ENCODE data around the gene STRN4.

Gene STRN4

GRCh38 chr19:46719629-46720502 is 26.4 kb downstream of the STRN4 start:
- no peak overlapping the region for H3K4me2 ChIP-seq (ENCODE audit: low read length, poor library complexity, severe bottlenecking)
- no peak overlapping the region for H2AK5ac ChIP-seq (ENCODE audit: low read length, severe bottlenecking)
- no peak overlapping the region for H3K4ac ChIP-seq (ENCODE audit: low read depth in 1 of 2, low read length in 2 of 2)
- peaks cover 26% of the 10 kb centered on the region for H3K4me1 ChIP-seq (ENCODE audit: control insufficient read depth, insufficient read depth, low read depth, low read length)
- H3K4me3 ChIP-seq (ENCODE audit: insufficient read depth in 1 of 2, low read depth in 1 of 2, low read length in 2 of 2): no peak overlapping the region
- no peak overlapping the region for H2AFZ ChIP-seq (ENCODE audit: low read depth, low read length)
- no peak overlapping the region for H3K27ac ChIP-seq (ENCODE audit: low read length, poor library complexity, severe bottlenecking)
- peaks cover 49 to 71% of the 10 kb centered on the region in 2 experiments for H3K36me3 ChIP-seq (ENCODE audit: control insufficient read depth in 1 of 2, insufficient read depth in 2 of 2, low read depth in 1 of 2, low read length in 2 of 2)
- no peak overlapping the region for H3K14ac ChIP-seq (ENCODE audit: low read length in 2 of 2)
- H3K18ac ChIP-seq (ENCODE audit: low read depth in 1 of 2, low read length in 2 of 2): no peak overlapping the region
- peaks cover 40% of the 10 kb centered on the region for H3K79me1 ChIP-seq (replicated peaks; ENCODE audit: low read length, poor library complexity, severe bottlenecking)
- DNase-seq: no peak
- H2BK12ac ChIP-seq (ENCODE audit: low read length in 2 of 2): no peak overlapping the region
- H4K91ac ChIP-seq (ENCODE audit: low read length): no peak overlapping the region
- H2BK120ac ChIP-seq (ENCODE audit: low read depth, low read length): no peak overlapping the region
- no peaks in the 10 kb centered on the region for H3K9me3 ChIP-seq (ENCODE audit: control insufficient read depth, low read length)
- WGBS: 94% methylated on average over 23 of the region's 25 CpGs
- H4K8ac ChIP-seq (ENCODE audit: low read length): no peak overlapping the region
- H3K9ac ChIP-seq (ENCODE audit: low read length): no peak overlapping the region
- no peaks in the 10 kb centered on the region for H3K27me3 ChIP-seq (ENCODE audit: control insufficient read depth in 1 of 2, insufficient read depth in 1 of 2, low read length in 2 of 2)
- no peak overlapping the region for H2BK15ac ChIP-seq (ENCODE audit: low read depth, poor library complexity, severe bottlenecking)
- no peak overlapping the region for H2BK5ac ChIP-seq (ENCODE audit: low read depth, low read length, poor library complexity, severe bottlenecking)
- H3K23ac ChIP-seq (ENCODE audit: low read length in 2 of 2): no peak overlapping the region

- Histone ChIP-seq H4K8ac (ENCODE audit: low read length) (no peak overlapping the region), H3K14ac (ENCODE audit: low read length in 2 of 2) (no peak overlapping the region), H3K4me2 (ENCODE audit: low read length, poor library complexity, severe bottlenecking) (no peak overlapping the region), H3K4me1 (ENCODE audit: control insufficient read depth, insufficient read depth, low read depth, low read length) (peaks cover 22% of the 10 kb centered on the region), H2AFZ (ENCODE audit: low read depth, low read length) (no peak overlapping the region), H3K27ac (ENCODE audit: low read length, poor library complexity, severe bottlenecking) (no peak overlapping the region), H3K18ac (ENCODE audit: low read depth in 1 of 2, low read length in 2 of 2) (no peak overlapping the region), H2AK5ac (ENCODE audit: low read length, severe bottlenecking) (no peak overlapping the region), H3K4me3 (ENCODE audit: insufficient read depth in 1 of 2, low read depth in 1 of 2, low read length in 2 of 2) (no peak overlapping the region), H3K9ac (ENCODE audit: low read length) (no peak overlapping the region), H3K36me3 (ENCODE audit: control insufficient read depth in 1 of 2, insufficient read depth in 2 of 2, low read depth in 1 of 2, low read length in 2 of 2) (peaks cover 41 to 63% of the 10 kb centered on the region in 2 experiments), H2BK5ac (ENCODE audit: low read depth, low read length, poor library complexity, severe bottlenecking) (no peak overlapping the region), H2BK15ac (ENCODE audit: low read depth, poor library complexity, severe bottlenecking) (no peak overlapping the region), H3K9me3 (ENCODE audit: control insufficient read depth, low read length) (no peaks in the 10 kb centered on the region), H2BK120ac (ENCODE audit: low read depth, low read length) (no peak overlapping the region), H3K27me3 (ENCODE audit: control insufficient read depth in 1 of 2, insufficient read depth in 1 of 2, low read length in 2 of 2) (no peaks in the 10 kb centered on the region), H3K23ac (ENCODE audit: low read length in 2 of 2) (no peak overlapping the region), H3K79me1 (replicated peaks; ENCODE audit: low read length, poor library complexity, severe bottlenecking) (peaks cover 39% of the 10 kb centered on the region), H2BK12ac (ENCODE audit: low read length in 2 of 2) (no peak overlapping the region), H4K91ac (ENCODE audit: low read length) (no peak overlapping the region), H3K4ac (ENCODE audit: low read depth in 1 of 2, low read length in 2 of 2) (no peak overlapping the region)
- DNase-seq: no peak
- WGBS: 88% methylated on average over 13 of the region's 15 CpGs
Measured at GRCh38 chr19:46718934-46719622, 27.2 kb downstream of the STRN4 start.

- 79% methylated on average over 17 of the region's 17 CpGs for WGBS
- H2AFZ ChIP-seq (ENCODE audit: low read depth, low read length): no peak overlapping the region
- peaks cover 33 to 57% of the 10 kb centered on the region in 2 experiments for H3K36me3 ChIP-seq (ENCODE audit: control insufficient read depth in 1 of 2, insufficient read depth in 2 of 2, low read depth in 1 of 2, low read length in 2 of 2)
- no peaks in the 10 kb centered on the region for H3K27me3 ChIP-seq (ENCODE audit: control insufficient read depth in 1 of 2, insufficient read depth in 1 of 2, low read length in 2 of 2)
- H4K91ac ChIP-seq (ENCODE audit: low read length): no peak overlapping the region
- H2BK120ac ChIP-seq (ENCODE audit: low read depth, low read length): no peak overlapping the region
- H3K9me3 ChIP-seq (ENCODE audit: control insufficient read depth, low read length): no peaks in the 10 kb centered on the region
- H2BK15ac ChIP-seq (ENCODE audit: low read depth, poor library complexity, severe bottlenecking): no peak overlapping the region
- peak overlapping the region in 1 of 2 experiments; percentile 93 for H3K4me3 ChIP-seq (ENCODE audit: insufficient read depth in 1 of 2, low read depth in 1 of 2, low read length in 2 of 2)
- no peak overlapping the region for H4K8ac ChIP-seq (ENCODE audit: low read length)
- H3K9ac ChIP-seq (ENCODE audit: low read length): peak overlapping the region; percentile 95
- peaks cover 28% of the 10 kb centered on the region for H3K4me1 ChIP-seq (ENCODE audit: control insufficient read depth, insufficient read depth, low read depth, low read length)
- no peak for DNase-seq
- no peak overlapping the region for H3K18ac ChIP-seq (ENCODE audit: low read depth in 1 of 2, low read length in 2 of 2)
- H2BK5ac ChIP-seq (ENCODE audit: low read depth, low read length, poor library complexity, severe bottlenecking): no peak overlapping the region
- no peak overlapping the region for H3K4ac ChIP-seq (ENCODE audit: low read depth in 1 of 2, low read length in 2 of 2)
- no peak overlapping the region for H3K4me2 ChIP-seq (ENCODE audit: low read length, poor library complexity, severe bottlenecking)
- no peak overlapping the region for H3K27ac ChIP-seq (ENCODE audit: low read length, poor library complexity, severe bottlenecking)
- no peak overlapping the region for H3K14ac ChIP-seq (ENCODE audit: low read length in 2 of 2)
- no peak overlapping the region for H2AK5ac ChIP-seq (ENCODE audit: low read length, severe bottlenecking)
- H3K79me1 ChIP-seq (replicated peaks; ENCODE audit: low read length, poor library complexity, severe bottlenecking): peaks cover 35% of the 10 kb centered on the region
- H2BK12ac ChIP-seq (ENCODE audit: low read length in 2 of 2): no peak overlapping the region
- H3K23ac ChIP-seq (ENCODE audit: low read length in 2 of 2): no peak overlapping the region
Measured at GRCh38 chr19:46718157-46718933, 27.9 kb downstream of the STRN4 start.
